ENCODE measurements around the gene CACNA2D4. TPM values are rescaled to one million over a fixed set of nuclear protein-coding genes. Genes with fewer than 3 reads are reported as not detected.

The CACNA2D4 gene
- total and polyA plus RNA-seq, 2 donors, result 1.1 to 4.5 TPM

DNA sequence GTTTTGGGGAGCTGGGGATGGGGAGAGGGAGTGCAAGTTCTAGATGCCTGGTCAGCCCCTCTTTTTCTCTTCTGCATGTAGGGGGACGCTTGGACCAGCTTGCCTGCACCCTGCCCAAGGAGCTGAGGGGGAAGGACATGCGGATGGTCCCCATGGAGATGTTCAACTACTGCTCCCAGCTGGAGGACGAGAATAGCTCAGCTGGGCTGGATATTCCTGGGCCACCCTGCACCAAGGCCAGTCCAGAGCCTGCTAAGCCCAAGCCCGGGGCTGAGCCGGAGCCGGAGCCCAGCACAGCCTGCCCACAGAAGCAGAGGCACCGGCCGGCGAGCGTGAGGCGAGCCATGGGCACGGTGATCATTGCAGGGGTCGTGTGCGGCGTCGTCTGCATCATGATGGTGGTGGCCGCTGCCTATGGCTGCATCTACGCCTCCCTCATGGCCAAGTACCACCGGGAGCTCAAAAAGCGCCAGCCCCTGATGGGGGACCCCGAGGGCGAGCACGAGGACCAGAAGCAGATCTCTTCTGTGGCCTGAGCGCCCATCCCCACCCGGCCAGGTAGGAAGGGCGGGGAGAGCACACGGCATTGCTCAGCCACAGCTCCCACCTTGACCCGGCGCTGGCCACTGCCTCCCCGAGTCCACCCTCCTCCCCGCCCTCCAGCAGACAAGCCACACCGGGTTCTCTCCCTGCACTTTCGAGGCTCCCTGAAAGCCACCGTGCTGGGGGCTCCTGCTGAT is 84.1 kb downstream of the CACNA2D4 start:
- Histone ChIP-seq H3K4me1 (ENCODE audit: insufficient read depth) (no peaks in the 10 kb centered on the region), H3K27ac (ENCODE audit: low read depth) (no peak overlapping the region), H3K36me3 (ENCODE audit: insufficient read depth) (no peaks in the 10 kb centered on the region), H3K4me3 (ENCODE audit: low read depth, low read length) (no peak overlapping the region)
- WGBS, result 84% methylated on average over 34 of the region's 34 CpGs
- no peak for DNase-seq (ENCODE audit: extremely low spot score)

DNA sequence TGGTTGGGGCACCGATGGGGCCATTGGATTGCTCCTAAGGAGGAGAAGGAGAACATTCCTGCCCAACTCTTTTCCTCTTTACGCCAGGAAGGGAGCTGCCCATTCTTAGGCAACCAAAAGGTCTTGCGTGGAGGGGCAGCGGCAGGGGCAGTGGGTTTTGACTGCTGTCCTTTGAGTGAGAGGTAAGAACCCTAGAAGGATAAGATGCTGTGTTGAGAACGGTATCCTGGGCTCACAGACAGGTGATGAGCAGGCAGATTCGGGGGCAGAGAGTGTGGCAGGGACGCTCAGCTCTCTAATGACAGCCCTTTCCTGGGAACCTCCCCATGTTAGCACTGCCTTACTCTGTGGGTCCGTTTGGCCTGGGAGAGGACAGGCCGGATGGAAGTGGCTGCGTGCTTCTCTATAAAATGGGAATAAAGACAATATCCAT is 84.8 kb downstream of the CACNA2D4 start:
- Histone ChIP-seq H3K36me3 (ENCODE audit: insufficient read depth) (no peaks in the 10 kb centered on the region), H3K27ac (ENCODE audit: low read depth) (no peak overlapping the region), H3K4me1 (ENCODE audit: insufficient read depth) (no peaks in the 10 kb centered on the region), H3K4me3 (ENCODE audit: low read depth, low read length) (no peak overlapping the region)
- 81% methylated on average over 10 of the region's 10 CpGs for WGBS
- DNase-seq (ENCODE audit: extremely low spot score), result no peak

DNA sequence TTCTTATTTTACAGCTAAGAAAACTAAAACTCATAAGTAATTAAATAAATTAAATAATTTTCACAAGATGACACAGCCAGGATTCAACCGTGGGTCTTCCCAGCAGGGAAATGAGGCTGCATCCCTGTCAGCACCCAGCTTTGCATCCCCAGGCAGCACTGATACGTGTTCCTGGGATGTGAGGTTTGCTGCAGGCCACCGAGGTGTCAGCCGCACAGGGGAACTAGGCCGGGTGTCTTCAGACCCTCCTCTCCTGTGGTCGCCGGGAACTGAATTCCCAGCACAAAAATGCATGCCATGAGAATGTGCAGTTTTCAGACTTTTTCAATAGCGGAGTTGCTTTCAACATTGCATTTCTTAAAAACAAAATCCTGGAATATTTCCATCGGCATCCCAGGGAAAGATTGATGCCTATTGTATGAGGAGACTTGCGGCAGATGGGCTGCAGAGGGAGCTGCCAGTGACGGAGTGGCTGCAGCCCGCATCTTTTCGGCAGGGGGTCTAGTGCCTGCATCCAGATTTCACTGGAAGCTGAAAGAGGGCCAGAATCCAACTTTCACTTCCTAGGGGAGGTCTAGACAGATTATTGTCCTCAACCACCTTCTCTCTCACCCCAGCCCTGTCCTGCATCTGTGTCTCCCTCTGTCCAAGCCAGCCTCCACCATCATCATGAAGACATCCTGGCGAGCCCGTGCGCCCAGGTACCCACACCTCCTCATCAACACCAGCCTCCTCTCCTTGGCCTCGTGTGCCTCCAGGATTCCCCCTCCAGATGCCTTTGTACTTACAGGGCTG is 85.5 kb downstream of the CACNA2D4 start:
- DNase-seq (ENCODE audit: extremely low spot score), result no peak
- no peak overlapping the region for H3K4me3 ChIP-seq (ENCODE audit: low read depth, low read length)
- H3K36me3 ChIP-seq (ENCODE audit: insufficient read depth), result no peaks in the 10 kb centered on the region
- no peak overlapping the region for H3K27ac ChIP-seq (ENCODE audit: low read depth)
- H3K4me1 ChIP-seq (ENCODE audit: insufficient read depth), result no peaks in the 10 kb centered on the region
- WGBS, result 74% methylated on average over 17 of the region's 17 CpGs

DNA sequence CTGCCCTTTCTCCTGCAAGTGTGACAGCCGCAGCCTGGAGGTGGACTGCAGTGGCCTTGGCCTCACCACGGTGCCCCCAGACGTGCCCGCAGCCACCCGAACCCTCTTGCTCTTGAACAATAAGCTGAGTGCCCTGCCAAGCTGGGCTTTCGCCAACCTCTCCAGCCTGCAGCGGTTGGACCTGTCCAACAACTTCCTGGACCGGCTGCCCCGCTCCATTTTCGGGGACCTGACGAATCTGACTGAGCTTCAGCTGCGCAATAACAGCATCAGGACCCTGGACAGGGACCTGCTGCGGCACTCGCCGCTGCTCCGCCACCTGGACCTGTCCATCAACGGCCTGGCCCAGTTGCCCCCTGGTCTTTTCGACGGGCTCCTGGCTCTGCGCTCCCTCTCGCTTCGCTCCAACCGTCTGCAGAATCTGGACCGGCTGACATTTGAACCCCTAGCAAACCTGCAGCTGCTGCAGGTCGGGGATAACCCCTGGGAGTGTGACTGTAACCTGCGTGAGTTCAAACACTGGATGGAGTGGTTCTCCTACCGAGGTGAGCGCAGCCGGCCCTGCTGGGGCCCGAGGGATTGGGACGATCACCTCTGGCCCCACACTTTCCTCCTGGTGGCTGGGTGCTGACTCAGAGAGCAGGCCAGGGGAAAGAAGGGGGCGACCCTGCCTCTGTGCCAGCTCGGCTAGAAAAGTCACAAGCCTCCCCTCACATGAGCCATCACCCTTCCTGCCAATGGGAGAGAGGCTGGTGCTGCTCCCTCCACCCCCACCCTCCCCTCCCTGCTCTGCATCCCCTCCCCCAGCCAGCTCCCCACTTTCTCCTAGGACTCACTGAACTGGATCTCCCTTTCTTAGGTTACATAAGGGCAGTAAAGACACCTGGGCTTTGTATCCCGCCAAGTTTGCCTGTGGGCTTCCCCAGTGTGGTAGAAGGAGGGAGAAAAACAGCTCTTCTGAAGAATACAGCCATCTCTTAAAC is 87.2 kb downstream of the CACNA2D4 start:
- no peak overlapping the region for H3K4me3 ChIP-seq (ENCODE audit: low read depth, low read length)
- WGBS, result 10% methylated on average over 34 of the region's 34 CpGs
- peak; percentile 43 for DNase-seq (ENCODE audit: extremely low spot score)
- H3K27ac ChIP-seq (ENCODE audit: low read depth), result no peak overlapping the region
- no peaks in the 10 kb centered on the region for H3K36me3 ChIP-seq (ENCODE audit: insufficient read depth)
- H3K4me1 ChIP-seq (ENCODE audit: insufficient read depth), result no peaks in the 10 kb centered on the region

DNA sequence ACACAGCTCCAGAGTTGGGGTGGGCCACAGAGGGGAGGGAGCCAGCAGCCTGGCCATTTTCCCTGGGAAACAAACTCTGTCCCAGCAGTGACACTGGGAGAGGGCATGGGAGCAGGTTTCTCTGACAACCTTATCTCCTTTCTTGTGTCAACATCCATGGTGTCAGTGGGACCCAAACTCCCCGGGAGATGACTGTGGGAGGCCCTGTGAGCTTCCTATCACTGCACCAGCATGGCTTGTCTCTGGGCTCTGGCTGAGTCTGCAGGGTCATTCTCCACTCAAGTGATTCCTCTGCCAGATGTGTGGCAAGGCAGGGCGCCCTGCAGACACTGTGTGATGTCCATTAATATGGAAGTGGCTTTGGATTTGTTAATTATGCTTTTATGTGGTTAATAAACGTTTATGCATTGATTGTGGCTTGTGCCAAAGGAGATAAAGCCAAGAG is 88.0 kb downstream of the CACNA2D4 start:
- whole genome bisulfite sequencing, result 36% methylated on average over 3 of the region's 3 CpGs
- Histone ChIP-seq H3K4me1 (ENCODE audit: insufficient read depth) (no peaks in the 10 kb centered on the region), H3K36me3 (ENCODE audit: insufficient read depth) (no peaks in the 10 kb centered on the region), H3K27ac (ENCODE audit: low read depth) (no peak overlapping the region), H3K4me3 (ENCODE audit: low read depth, low read length) (no peak overlapping the region)
- no peak for DNase-seq (ENCODE audit: extremely low spot score)

DNA sequence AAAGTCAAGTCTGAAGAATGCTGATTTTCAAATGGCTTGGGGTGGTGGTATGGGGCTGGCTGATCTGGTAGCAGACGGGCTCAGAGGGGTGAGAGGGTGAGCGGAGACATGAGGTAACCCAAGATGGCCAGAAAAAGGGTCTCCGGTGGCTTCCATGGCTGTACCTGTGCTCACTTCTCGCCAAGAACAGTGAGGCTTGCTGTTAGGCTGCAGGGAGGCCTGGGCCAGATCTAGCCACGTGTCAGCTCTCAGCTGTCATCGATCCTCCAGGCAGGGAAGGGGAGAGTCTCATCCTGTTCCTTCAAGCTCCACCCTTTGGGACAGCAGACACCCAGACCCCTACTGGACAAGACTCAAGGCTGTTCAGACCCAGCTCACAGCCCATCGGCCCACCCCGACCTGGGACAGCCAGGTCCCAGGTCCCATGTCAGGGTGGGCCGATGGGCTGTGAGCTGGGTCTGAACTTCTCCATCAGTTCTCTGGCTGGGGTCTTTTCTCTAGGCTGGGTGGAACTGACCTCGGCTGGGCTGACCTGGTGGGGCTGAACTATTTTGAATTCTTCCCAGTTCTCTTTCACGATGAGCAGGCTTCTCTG is 89.0 kb downstream of the CACNA2D4 start:
- 77% methylated on average over 11 of the region's 11 CpGs for WGBS
- no peak for DNase-seq (ENCODE audit: extremely low spot score)
- H3K27ac ChIP-seq (ENCODE audit: low read depth), result no peak overlapping the region
- no peaks in the 10 kb centered on the region for H3K36me3 ChIP-seq (ENCODE audit: insufficient read depth)
- no peaks in the 10 kb centered on the region for H3K4me1 ChIP-seq (ENCODE audit: insufficient read depth)
- no peak overlapping the region for H3K4me3 ChIP-seq (ENCODE audit: low read depth, low read length)

DNA sequence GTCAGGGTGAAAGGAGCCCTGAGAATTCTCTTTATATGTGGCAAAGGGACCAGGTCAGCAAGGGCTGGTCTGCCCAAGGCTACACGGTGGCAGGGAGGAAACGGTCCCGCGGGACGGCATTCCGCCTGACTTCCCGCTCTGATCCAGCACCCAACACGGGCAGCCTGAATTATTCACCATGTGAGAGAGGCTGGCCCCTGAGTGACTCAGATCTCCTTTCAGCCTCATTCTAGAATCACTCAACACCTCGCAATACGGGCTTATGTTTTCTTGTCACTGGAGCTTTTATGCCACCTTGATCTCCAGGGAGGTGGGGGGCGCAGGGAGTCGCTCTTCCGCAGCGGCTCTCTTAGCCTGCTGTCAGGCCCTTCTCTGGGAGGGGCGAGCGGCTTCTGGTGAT is 89.6 kb downstream of the CACNA2D4 start:
- no peak overlapping the region for H3K27ac ChIP-seq (ENCODE audit: low read depth)
- DNase-seq (ENCODE audit: extremely low spot score), result no peak
- H3K4me3 ChIP-seq (ENCODE audit: low read depth, low read length), result no peak overlapping the region
- H3K36me3 ChIP-seq (ENCODE audit: insufficient read depth), result no peaks in the 10 kb centered on the region
- no peaks in the 10 kb centered on the region for H3K4me1 ChIP-seq (ENCODE audit: insufficient read depth)
- WGBS, result 46% methylated on average over 16 of the region's 16 CpGs

DNA sequence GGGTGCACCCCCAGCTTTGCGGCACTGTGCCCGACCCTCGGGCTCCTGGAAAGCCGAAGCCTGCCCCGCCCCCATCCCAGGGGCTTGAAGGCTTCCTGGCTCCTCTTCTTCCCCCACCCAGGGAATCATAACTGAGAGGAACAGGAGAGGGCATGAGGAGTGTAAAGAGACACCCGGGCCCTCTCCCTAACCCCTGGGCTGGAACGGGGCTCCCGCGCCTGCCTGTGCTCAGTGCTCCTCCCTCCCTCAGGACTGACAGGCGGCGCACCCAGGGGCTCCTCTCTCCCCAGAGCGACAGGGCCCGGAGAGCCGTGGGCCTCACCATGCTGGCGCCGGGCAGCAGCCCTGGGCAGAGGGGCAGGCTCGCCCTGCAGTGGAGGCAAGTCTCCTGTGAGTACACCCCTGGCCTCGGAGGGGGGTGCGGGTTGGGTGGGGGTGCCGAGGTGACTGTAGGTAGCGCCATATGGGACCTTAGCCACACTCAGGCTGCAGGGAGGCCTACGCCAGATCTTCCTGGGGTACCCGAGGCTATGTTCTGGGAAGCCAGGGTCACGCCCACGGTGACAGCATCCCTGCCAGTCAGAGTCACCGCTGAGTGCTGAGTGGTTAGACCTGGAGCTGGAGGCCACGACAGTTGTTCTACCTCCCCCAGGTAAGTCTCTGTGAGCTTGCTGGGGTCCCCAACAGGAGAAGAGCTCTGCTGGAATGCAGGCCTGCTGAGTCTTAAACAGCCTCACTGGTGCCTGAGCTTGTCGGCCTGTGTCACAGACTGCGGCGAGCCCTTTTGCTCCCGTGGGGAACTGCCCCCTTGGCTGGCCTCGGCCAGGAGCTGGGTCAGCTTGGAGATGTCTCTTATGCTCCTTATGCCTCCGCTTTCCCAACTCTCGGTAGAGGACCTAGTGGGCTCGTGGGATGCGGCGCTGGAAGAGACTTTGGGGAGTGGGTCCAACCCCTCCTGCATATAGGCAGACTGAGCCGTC is 90.3 kb downstream of the CACNA2D4 start:
- Histone ChIP-seq H3K4me1 (ENCODE audit: insufficient read depth) (no peaks in the 10 kb centered on the region), H3K4me3 (ENCODE audit: low read depth, low read length) (no peak overlapping the region), H3K36me3 (ENCODE audit: insufficient read depth) (no peaks in the 10 kb centered on the region), H3K27ac (ENCODE audit: low read depth) (no peak overlapping the region)
- DNase-seq (ENCODE audit: extremely low spot score), result no peak
- 83% methylated on average over 38 of the region's 38 CpGs for WGBS

DNA sequence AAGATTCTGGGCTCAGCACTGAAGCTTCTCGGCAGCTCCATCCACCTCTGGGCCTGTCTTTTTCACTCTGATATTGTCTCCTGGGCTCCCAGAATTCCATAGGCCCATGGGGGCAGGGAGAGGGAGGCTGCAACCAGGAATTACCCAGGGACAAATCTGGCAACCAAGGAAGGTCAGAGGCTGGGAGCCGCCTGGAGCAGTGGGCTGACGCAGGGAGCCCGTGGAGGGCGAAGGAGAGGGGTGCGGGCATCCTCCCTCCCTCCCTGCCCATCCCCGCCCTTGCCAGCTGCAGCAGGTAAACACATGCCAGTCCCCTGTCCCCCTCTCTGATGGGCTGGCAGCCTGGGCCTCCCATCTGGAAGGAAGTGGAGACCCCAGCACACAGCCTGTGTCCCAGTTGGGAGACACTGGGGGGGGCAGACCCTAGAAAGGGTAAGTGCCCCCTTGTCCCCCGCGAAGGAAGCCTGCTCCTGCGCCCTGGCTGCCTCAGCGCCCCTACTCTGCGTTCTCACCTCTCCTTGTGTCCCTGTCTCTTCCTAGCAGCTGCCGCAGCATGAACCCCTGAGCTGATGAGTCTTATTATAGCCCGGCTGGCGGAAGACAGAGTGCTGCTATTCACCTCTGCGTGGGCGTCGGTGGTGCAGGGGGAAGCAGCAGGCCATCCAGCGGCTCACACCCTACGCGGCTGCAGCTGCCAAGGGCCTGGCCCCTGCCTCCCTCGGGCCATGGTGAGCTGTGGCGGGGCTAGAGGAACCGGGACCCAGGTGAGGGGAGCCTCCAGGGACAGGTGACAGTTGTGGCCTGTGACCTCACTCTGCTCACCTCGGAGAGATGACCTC is 91.4 kb downstream of the CACNA2D4 start:
- Histone ChIP-seq H3K4me1 (ENCODE audit: insufficient read depth) (no peaks in the 10 kb centered on the region), H3K4me3 (ENCODE audit: low read depth, low read length) (no peak overlapping the region), H3K36me3 (ENCODE audit: insufficient read depth) (no peaks in the 10 kb centered on the region), H3K27ac (ENCODE audit: low read depth) (no peak overlapping the region)
- DNase-seq (ENCODE audit: extremely low spot score), result no peak
- 79% methylated on average over 25 of the region's 25 CpGs for WGBS

DNA sequence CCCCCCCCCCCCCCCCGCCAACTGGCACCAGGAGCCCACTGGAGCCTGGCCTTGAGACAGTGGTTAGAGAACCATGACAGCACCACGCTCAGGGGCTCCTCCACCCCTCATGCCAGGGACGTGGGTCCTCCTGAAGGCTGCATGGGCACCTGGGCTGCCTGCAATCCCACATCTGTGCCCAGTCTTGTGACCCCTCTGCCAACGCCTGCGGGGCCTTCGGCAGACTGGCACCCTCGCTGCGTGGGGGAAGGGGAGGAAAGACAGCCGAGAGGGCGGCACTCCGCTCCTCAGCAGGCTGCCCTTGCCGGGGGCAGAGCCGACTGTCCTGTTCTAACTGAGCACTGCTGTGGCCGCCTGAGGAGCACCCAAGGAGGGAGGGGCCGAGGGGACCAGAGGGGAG is 92.1 kb downstream of the CACNA2D4 start:
- WGBS, result 74% methylated on average over 15 of the region's 15 CpGs
- no peak overlapping the region for H3K27ac ChIP-seq (ENCODE audit: low read depth)
- H3K4me3 ChIP-seq (ENCODE audit: low read depth, low read length), result no peak overlapping the region
- H3K36me3 ChIP-seq (ENCODE audit: insufficient read depth), result no peaks in the 10 kb centered on the region
- no peak for DNase-seq (ENCODE audit: extremely low spot score)
- H3K4me1 ChIP-seq (ENCODE audit: insufficient read depth), result no peaks in the 10 kb centered on the region

DNA sequence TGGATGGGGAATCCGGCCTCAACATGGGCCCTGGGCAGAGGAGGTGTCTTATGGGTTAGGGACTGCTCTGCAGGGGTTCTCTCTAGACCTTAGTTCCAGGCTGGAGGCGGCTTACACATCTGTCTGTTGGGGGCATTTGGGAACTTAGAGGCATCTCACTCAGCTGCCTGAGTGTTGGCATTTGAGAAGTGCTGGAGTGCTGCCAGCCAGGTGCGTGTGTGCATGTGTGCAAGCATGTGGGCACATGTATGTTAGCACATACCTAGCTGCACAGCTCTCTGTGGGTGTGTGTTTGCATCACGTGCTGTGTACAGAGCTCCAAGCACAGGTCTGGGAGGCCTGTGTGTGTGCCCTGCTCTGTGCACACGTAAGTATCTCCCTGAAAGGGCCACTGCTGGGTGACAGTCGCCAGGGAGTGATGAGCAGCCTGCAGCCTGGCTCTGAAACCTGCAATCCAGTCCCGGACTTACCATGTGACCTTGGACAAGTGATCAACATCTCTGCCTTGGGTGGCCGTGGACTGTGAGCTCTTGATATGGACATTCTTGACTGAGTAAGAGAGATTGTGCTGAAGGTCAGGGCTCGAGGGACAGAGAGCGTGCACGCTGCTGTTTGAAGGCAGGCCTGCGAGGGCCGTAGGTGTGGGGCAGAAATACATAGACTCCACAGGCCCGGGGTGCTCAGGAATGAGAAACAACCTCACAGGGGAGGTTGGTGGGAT is 92.9 kb downstream of the CACNA2D4 start:
- Histone ChIP-seq H3K4me3 (ENCODE audit: low read depth, low read length) (no peak overlapping the region), H3K27ac (ENCODE audit: low read depth) (no peak overlapping the region), H3K4me1 (ENCODE audit: insufficient read depth) (no peaks in the 10 kb centered on the region), H3K36me3 (ENCODE audit: insufficient read depth) (no peaks in the 10 kb centered on the region)
- no peak for DNase-seq (ENCODE audit: extremely low spot score)
- 83% methylated on average over 14 of the region's 14 CpGs for whole genome bisulfite sequencing
